Caco-2 (cell line): ENCODE results near the gene C1orf21. TPM values are rescaled to one million over a fixed set of nuclear protein-coding genes. Genes with fewer than 3 reads are reported as not detected.

ENCODE experiments used
- BruUV-seq: library from RNA; stranded (reverse); fragments of 400-500 nt; replicated peaks from 2 replicates; lab custom pipeline; 2021; lab: Mats Ljungman, UMichigan
- CTCF ChIA-PET: fragments of 300-600 bp; sonication (Branson Sonifier 250); formaldehyde crosslinking; loops from one replicate; lab custom pipeline; 2022; ENCODE audit warnings: antibody characterized with exemption; lab: Charles Lee
- POLR2A ChIA-PET: fragments of 300-600 bp; sonication (Branson Sonifier 250); formaldehyde crosslinking; loops from one replicate; lab custom pipeline; 2022; ENCODE audit warnings: antibody characterized with exemption; lab: Charles Lee
- DNase-seq, 2 experiments: peaks; one replicate each; pipeline versions ENCODE4 v3.0.0 to v3.0.0-alpha.2; 2020 to 2022
- H3K27me3 ChIP-seq: replicated peaks from 2 replicates; pipeline ENCODE4 v1.6.0; 2011; ENCODE audit warnings: low read length; ENCODE audit not compliant: control insufficient read depth, insufficient read depth
- H3K36me3 ChIP-seq: 2 replicates; pipeline ENCODE4 v1.5.1; 2011; ENCODE audit warnings: low read length; ENCODE audit not compliant: control insufficient read depth, insufficient read depth
- H3K4me1 ChIP-seq: fragments of 250-450 bp; sonication (Bioruptor Pico); 2 replicates; pipeline ENCODE4 v1.5.1; 2020; ENCODE audit warnings: mild to moderate bottlenecking
- H3K4me3 ChIP-seq: 2 replicates; pipeline ENCODE4 v1.5.1; 2011; ENCODE audit warnings: low read depth, mild to moderate bottlenecking, control low read depth, low read length
- H3K9me3 ChIP-seq: fragments of 250-450 bp; sonication (Bioruptor Pico); 2 replicates; pipeline ENCODE4 v1.5.1; 2020; ENCODE audit warnings: mild to moderate bottlenecking, moderate library complexity
- H3K27ac Mint-ChIP-seq: one replicate; pipeline ENCODE4 v1.8.0; 2022; ENCODE audit warnings: mixed read lengths; ENCODE audit not compliant: unreplicated experiment
- H3K27me3 Mint-ChIP-seq: one replicate; pipeline ENCODE4 v1.8.0; 2022; ENCODE audit warnings: mixed read lengths; ENCODE audit not compliant: insufficient read depth, unreplicated experiment
- H3K36me3 Mint-ChIP-seq: one replicate; pipeline ENCODE4 v1.8.0; 2022; ENCODE audit warnings: mild to moderate bottlenecking, mixed read lengths; ENCODE audit not compliant: insufficient read depth, unreplicated experiment
- H3K4me1 Mint-ChIP-seq: one replicate; pipeline ENCODE4 v1.8.0; 2022; ENCODE audit warnings: low read depth, mixed read lengths; ENCODE audit not compliant: unreplicated experiment
- H3K4me3 Mint-ChIP-seq: one replicate; pipeline ENCODE4 v1.8.0; 2022; ENCODE audit warnings: mild to moderate bottlenecking, moderate library complexity, mixed read lengths; ENCODE audit not compliant: unreplicated experiment
- H3K9me3 Mint-ChIP-seq: one replicate; pipeline ENCODE4 v1.8.0; 2022; ENCODE audit warnings: mixed read lengths; ENCODE audit not compliant: unreplicated experiment
- intact Hi-C: fragments of 100-400 bp; cut with micrococcal nuclease; formaldehyde crosslinking; loops from one replicate; pipeline ENCODE4 v1.10.0; 2022; ENCODE audit not compliant: unreplicated experiment
- total RNA-seq: library from RNA; stranded (reverse); gene quantifications from 2 replicates; pipeline ENCODE4 v1.2.3, GENCODE V29; 2022
- TF ChIP-seq, protein P1 (sequence below), 2 experiments: fragments of 200-600 bp in 1 of 2; IDR thresholded peaks; 1 replicate in 1 of 2; 2 replicates in 1 of 2; pipeline versions ENCODE4 v1.5.1 to v1.8.0; 2011 to 2022; ENCODE audit warnings: antibody characterized with exemption in 1 of 2, control low read depth in 1 of 2, inconsistent platforms in 1 of 2, low read depth in 1 of 2, low read length in 1 of 2, mild to moderate bottlenecking in 1 of 2, moderate library complexity in 1 of 2; ENCODE audit not compliant: insufficient read depth in 1 of 2, severe bottlenecking in 1 of 2, unreplicated experiment in 1 of 2

Gene C1orf21
- total RNA-seq, 1 experiment from 2014 or later: 0.82 TPM

DNA sequence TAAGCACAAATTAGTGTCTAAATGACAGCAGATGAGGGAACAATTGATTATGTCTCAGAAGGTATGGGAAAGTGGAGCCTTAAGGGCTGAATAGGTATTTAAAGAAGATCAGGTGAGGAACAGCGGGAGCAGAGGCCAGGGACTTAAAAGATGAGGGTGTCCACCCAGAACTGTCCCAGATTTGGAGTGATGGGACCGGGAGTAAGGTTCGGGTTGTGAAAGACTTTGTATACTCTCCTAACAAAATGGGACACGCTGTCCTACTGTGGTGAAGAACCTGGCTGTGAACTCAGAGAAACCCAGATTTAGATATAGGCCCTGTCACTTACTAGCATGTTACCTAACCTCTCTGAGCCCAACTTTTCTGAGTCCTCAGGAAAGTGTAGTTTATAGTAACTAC lies 140.6 kb downstream of the C1orf21 start:
- Mint-ChIP-seq H3K27me3 (peaks cover 12% of the 10 kb centered on the region), H3K36me3 (no peaks in the 10 kb centered on the region), H3K9me3 (no peaks in the 10 kb centered on the region), H3K4me3 (no peak overlapping the region), H3K27ac (no peak overlapping the region), H3K4me1 (no peaks in the 10 kb centered on the region)
- no TSS peak for BruUV-seq
- DNase-seq: no peak
- no peaks in the 10 kb centered on the region for H3K27me3 ChIP-seq
- no peaks in the 10 kb centered on the region for H3K9me3 ChIP-seq
- POLR2A ChIA-PET: no interaction called here
- no peak overlapping the region for H3K4me3 ChIP-seq
- intact Hi-C loops: no loop called here
- no peaks in the 10 kb centered on the region for H3K36me3 ChIP-seq
- H3K4me1 ChIP-seq: no peaks in the 10 kb centered on the region
- CTCF ChIA-PET: no interaction called here
- TF ChIP-seq, protein P1, sequence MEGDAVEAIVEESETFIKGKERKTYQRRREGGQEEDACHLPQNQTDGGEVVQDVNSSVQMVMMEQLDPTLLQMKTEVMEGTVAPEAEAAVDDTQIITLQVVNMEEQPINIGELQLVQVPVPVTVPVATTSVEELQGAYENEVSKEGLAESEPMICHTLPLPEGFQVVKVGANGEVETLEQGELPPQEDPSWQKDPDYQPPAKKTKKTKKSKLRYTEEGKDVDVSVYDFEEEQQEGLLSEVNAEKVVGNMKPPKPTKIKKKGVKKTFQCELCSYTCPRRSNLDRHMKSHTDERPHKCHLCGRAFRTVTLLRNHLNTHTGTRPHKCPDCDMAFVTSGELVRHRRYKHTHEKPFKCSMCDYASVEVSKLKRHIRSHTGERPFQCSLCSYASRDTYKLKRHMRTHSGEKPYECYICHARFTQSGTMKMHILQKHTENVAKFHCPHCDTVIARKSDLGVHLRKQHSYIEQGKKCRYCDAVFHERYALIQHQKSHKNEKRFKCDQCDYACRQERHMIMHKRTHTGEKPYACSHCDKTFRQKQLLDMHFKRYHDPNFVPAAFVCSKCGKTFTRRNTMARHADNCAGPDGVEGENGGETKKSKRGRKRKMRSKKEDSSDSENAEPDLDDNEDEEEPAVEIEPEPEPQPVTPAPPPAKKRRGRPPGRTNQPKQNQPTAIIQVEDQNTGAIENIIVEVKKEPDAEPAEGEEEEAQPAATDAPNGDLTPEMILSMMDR (IDR thresholded peaks at IDR 0.05; ENCODE audit: insufficient read depth in 1 of 2, low read depth in 1 of 2, low read length in 1 of 2, severe bottlenecking in 1 of 2, unreplicated experiment in 1 of 2): no peak

DNA sequence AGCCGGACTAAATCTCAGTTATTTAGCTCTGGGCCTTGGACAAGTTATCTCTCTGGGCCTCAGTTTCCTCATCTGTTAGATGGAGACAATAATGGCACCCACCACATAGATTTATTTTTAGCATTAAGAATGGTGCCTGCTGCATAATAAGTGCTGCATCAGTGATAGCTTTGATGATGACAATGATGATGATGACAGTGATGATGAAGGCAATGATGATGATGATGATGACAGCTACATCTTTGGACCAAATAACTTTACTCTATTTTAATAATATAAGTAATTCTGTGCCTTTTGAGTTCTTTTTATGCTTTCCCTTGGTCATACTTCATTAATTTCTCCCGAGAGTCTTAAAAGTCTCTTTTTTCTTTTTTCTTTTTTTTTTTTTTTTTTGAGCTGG lies 143.4 kb downstream of the C1orf21 start:
- POLR2A ChIA-PET: no interaction called here
- TF ChIP-seq, protein P1 (IDR thresholded peaks at IDR 0.05; ENCODE audit: insufficient read depth in 1 of 2, low read depth in 1 of 2, low read length in 1 of 2, severe bottlenecking in 1 of 2, unreplicated experiment in 1 of 2): no peak
- no peaks in the 10 kb centered on the region for H3K36me3 ChIP-seq
- no peaks in the 10 kb centered on the region; the same call in 1 of the 2 replicates for H3K27me3 ChIP-seq
- Mint-ChIP-seq H3K4me1 (no peaks in the 10 kb centered on the region), H3K27me3 (peaks cover 21% of the 10 kb centered on the region), H3K4me3 (no peak overlapping the region), H3K36me3 (no peaks in the 10 kb centered on the region), H3K9me3 (no peaks in the 10 kb centered on the region), H3K27ac (no peak overlapping the region)
- no peak for DNase-seq
- CTCF ChIA-PET: no interaction called here
- H3K4me1 ChIP-seq: no peaks in the 10 kb centered on the region
- intact Hi-C loops: no loop called here
- H3K4me3 ChIP-seq: no peak overlapping the region
- no TSS peak for BruUV-seq
- no peaks in the 10 kb centered on the region for H3K9me3 ChIP-seq

DNA sequence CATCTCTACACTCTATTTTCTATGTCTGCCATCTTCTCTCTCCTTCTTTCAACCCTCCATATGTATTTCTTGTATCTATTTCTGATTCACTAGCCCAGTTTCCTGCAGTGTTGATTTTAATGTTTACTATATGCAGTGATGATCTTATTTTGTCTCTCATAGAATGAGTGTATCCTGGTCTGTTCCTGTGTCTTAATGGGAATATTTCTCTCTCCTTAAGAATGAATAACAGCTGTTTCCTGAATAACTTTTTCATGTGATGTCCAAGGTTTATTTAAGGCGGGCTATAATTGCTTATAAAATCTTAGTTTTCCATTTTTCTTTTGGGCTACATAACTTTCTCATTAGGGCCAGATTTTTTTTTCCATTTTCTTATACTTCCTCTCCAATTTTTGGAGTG lies 144.5 kb downstream of the C1orf21 start:
- DNase-seq: no peak
- Histone ChIP-seq H3K4me1 (no peaks in the 10 kb centered on the region), H3K27me3 (no peaks in the 10 kb centered on the region; the same call in 1 of the 2 replicates), H3K9me3 (no peaks in the 10 kb centered on the region), H3K4me3 (no peak overlapping the region), H3K36me3 (no peaks in the 10 kb centered on the region)
- intact Hi-C loops: no loop called here
- H3K27ac Mint-ChIP-seq: no peak overlapping the region
- no peaks in the 10 kb centered on the region for H3K36me3 Mint-ChIP-seq
- no peaks in the 10 kb centered on the region for H3K9me3 Mint-ChIP-seq
- CTCF ChIA-PET: no interaction called here
- peaks cover 21% of the 10 kb centered on the region for H3K27me3 Mint-ChIP-seq
- TF ChIP-seq, protein P1 (IDR thresholded peaks at IDR 0.05; ENCODE audit: insufficient read depth in 1 of 2, low read depth in 1 of 2, low read length in 1 of 2, severe bottlenecking in 1 of 2, unreplicated experiment in 1 of 2): no peak
- POLR2A ChIA-PET: no interaction called here
- H3K4me1 Mint-ChIP-seq: no peaks in the 10 kb centered on the region
- no TSS peak for BruUV-seq
- no peak overlapping the region for H3K4me3 Mint-ChIP-seq
